ENCODE data around the gene SESN3.

DNA sequence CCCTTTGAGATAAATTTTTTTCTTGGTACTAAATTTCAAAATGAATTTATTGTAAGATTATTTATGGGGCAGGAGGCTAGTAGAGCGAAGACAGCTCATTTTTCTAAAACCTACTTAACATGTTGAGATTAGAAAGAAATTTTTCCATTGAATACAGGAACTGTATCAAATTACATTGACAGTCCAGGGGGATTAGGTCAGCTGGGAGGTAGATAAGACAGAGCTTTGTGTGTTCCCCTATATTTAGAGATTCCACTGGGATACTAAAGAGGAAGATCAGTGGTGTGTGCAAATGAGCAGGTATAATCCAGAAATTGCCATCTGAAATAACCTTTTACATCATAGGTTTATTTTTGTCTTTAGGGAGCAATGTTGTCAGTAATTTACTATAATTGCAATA, 109.3 kb downstream of the SESN3 start:
- TF ChIP-seq, protein P1, sequence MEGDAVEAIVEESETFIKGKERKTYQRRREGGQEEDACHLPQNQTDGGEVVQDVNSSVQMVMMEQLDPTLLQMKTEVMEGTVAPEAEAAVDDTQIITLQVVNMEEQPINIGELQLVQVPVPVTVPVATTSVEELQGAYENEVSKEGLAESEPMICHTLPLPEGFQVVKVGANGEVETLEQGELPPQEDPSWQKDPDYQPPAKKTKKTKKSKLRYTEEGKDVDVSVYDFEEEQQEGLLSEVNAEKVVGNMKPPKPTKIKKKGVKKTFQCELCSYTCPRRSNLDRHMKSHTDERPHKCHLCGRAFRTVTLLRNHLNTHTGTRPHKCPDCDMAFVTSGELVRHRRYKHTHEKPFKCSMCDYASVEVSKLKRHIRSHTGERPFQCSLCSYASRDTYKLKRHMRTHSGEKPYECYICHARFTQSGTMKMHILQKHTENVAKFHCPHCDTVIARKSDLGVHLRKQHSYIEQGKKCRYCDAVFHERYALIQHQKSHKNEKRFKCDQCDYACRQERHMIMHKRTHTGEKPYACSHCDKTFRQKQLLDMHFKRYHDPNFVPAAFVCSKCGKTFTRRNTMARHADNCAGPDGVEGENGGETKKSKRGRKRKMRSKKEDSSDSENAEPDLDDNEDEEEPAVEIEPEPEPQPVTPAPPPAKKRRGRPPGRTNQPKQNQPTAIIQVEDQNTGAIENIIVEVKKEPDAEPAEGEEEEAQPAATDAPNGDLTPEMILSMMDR (conservative IDR thresholded peaks at IDR 0.05; ENCODE audit: low read depth, low read length), result no peak
- no peak for TF ChIP-seq EZH2 (IDR thresholded peaks at IDR 0.05; ENCODE audit: borderline replicate concordance, low read depth, low read length, poor library complexity, severe bottlenecking)

All from A673 (cell line).